HUES48 (cell line): Measurements from ENCODE around the gene HOXA5.

Source experiments
- H3K27ac ChIP-seq: one replicate; pipeline ENCODE4 v1.7.0; 2013; ENCODE audit warnings: low read depth, low read length, inconsistent platforms
- H3K27me3 ChIP-seq: 2 replicates; pipeline ENCODE4 v1.6.1; 2013; ENCODE audit warnings: mild to moderate bottlenecking, low read length; ENCODE audit not compliant: control insufficient read depth, insufficient read depth
- H3K36me3 ChIP-seq: 2 replicates; pipeline ENCODE4 v1.6.1; 2013; ENCODE audit warnings: low read length; ENCODE audit not compliant: control insufficient read depth, insufficient read depth
- H3K4me1 ChIP-seq: 2 replicates; pipeline ENCODE4 v1.6.1; 2013; ENCODE audit warnings: mild to moderate bottlenecking, low read length; ENCODE audit not compliant: control insufficient read depth, insufficient read depth
- H3K4me3 ChIP-seq: 2 replicates; pipeline ENCODE4 v1.5.1; 2013; ENCODE audit warnings: mild to moderate bottlenecking, low read depth, low read length
- H3K9ac ChIP-seq: 2 replicates; pipeline ENCODE4 v1.6.1; 2013; ENCODE audit warnings: mild to moderate bottlenecking, low read depth, low read length, moderate library complexity
- H3K9me3 ChIP-seq: 2 replicates; pipeline ENCODE4 v1.6.1; 2013; ENCODE audit warnings: low read length; ENCODE audit not compliant: control insufficient read depth, insufficient read depth

Gene HOXA5

GRCh38 chr7:27104341-27105058, 39.0 kb downstream of the HOXA5 start:
- Histone ChIP-seq H3K36me3 (no peaks in the 10 kb centered on the region), H3K9me3 (no peaks in the 10 kb centered on the region), H3K27ac (no peak overlapping the region), H3K9ac (no peak overlapping the region), H3K4me1 (peaks cover 26% of the 10 kb centered on the region), H3K4me3 (no peak overlapping the region), H3K27me3 (peaks cover 100% of the 10 kb centered on the region)

- Histone ChIP-seq H3K4me3 (no peak overlapping the region), H3K9me3 (no peaks in the 10 kb centered on the region), H3K4me1 (peaks cover 26% of the 10 kb centered on the region), H3K9ac (no peak overlapping the region), H3K27me3 (peaks cover 100% of the 10 kb centered on the region), H3K36me3 (no peaks in the 10 kb centered on the region), H3K27ac (no peak overlapping the region)
These were observed 39.8 kb downstream of the HOXA5 start for GRCh38 chr7:27103489-27104226.

- Histone ChIP-seq H3K9me3 (no peaks in the 10 kb centered on the region), H3K4me1 (peaks cover 28% of the 10 kb centered on the region), H3K27ac (no peak within 1 kb of the TSS), H3K4me3 (no peak within 1 kb of the TSS), H3K27me3 (peaks cover 100% of the 10 kb centered on the region), H3K36me3 (no peaks in the 10 kb centered on the region), H3K9ac (no peak within 1 kb of the TSS)
These were observed 40.7 kb downstream of the HOXA5 start, which contains the start of gene HOXA2 for GRCh38 chr7:27102581-27103442. Gene HOXA2 (minus strand): TSS chr7:27102683. CDS start chr7:27102500, 183 bp downstream.

- Histone ChIP-seq H3K27ac (no peak overlapping the region), H3K4me1 (peaks cover 32% of the 10 kb centered on the region), H3K27me3 (peaks cover 100% of the 10 kb centered on the region), H3K9ac (no peak overlapping the region), H3K4me3 (no peak overlapping the region), H3K36me3 (no peaks in the 10 kb centered on the region), H3K9me3 (no peaks in the 10 kb centered on the region)
These were observed 41.4 kb downstream of the HOXA5 start for GRCh38 chr7:27101957-27102580.

- Histone ChIP-seq H3K9me3 (no peaks in the 10 kb centered on the region), H3K9ac (no peak overlapping the region), H3K27ac (peak overlapping the region; percentile 32), H3K4me1 (peaks cover 33% of the 10 kb centered on the region), H3K27me3 (peaks cover 100% of the 10 kb centered on the region), H3K4me3 (0 out of 2 replicates have a peak overlapping the region, but pooled peaks have one; percentile 29), H3K36me3 (no peaks in the 10 kb centered on the region)
These were observed 42.1 kb downstream of the HOXA5 start for GRCh38 chr7:27101171-27101956.

- Histone ChIP-seq H3K27me3 (peaks cover 100% of the 10 kb centered on the region), H3K9ac (no peak overlapping the region), H3K27ac (peak overlapping the region; percentile 32)
These were observed 42.7 kb downstream of the HOXA5 start for GRCh38 chr7:27100694-27101170.

DNA sequence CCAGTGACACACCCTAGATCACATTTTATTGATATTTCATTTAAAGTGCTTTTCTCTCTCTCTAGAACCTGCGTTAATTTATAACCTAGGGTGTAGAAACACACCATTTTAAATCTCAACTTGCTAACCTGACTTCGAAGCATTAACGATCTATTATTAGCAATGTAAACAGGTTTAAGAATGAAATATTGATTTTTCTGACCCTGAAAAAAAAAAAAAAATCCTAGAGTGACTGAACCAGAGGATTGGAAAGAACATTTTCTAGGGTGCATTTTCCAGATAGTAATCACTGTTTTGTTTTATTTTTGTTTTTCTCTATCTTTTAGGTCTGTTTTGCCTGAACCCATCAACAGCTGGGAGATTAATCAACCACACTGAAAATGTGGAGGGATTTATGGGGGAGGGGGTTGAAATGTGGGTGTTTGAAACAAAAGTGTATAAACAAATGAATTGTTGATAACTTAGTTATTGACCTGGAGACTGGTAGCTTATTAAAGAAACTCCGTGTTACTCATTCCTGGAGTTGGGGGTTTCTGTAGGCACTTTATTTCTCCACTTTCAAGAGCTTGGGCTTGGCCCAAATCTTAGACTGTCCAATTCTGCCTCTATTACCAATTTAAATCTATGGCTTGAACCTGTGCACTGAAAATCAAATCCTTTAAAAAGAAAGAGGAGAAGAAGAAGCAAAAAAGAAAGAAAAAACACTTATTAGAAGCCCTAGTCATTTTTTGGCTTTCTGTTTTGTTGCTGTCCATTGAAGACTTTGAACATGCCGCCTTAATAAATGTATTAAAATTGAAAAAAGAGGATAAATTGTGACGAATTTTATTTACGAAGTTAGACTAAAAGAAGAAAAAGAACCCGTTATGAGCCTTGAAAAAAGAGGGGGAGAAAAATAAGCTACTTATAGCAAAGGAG, 43.8 kb downstream of the HOXA5 start:
- H3K27me3 ChIP-seq, result peaks cover 100% of the 10 kb centered on the region

More at GRCh38 chr7:27100694-27101170, 42.7 kb downstream of the HOXA5 start:
- Histone ChIP-seq H3K4me3 (0 out of 2 replicates have a peak overlapping the region, but pooled peaks have one; percentile 29), H3K9me3 (no peaks in the 10 kb centered on the region), H3K4me1 (peaks cover 29% of the 10 kb centered on the region), H3K36me3 (no peaks in the 10 kb centered on the region)

DNA sequence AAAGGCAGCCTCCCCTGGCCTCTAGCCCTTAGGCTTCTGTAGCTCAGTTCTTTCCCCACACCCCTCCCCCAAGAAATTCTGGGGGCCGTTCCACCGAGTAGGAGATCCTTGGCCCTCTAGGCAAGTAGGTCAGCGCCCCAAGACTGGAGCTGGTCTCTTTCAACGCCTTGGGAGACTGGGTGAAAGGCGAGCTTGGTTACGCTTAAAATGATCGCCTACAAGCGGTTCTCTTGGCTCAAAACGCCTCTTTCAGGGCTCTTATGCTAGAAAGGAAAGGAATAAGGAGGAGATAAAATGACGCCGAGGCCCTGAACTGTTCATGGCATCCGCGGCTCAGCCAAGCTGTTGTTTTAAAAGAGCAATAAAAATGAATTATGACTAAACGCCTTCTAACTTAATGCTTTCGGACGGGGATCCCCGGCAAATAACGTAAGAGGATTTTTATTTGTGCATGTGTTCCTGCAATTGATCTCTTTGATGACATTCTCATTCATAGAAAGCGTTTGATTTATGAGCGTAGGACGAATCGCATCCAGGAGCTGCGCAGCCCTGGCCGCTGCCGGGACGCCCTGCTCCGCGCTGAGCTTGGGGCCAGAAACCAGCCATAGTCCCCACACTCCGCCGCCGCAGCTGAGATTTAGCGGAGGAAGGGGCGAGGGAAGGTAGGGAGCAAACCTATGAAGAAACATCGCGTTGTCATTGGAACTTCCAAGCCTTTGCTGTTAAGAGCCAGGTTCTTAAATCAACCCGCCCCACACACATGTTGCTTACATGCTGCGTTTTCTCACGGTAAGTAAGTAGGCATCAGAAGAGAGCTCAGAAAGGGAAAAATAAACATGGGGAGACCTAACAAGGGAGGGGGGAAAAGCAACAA, 44.7 kb downstream of the HOXA5 start:
- Histone ChIP-seq H3K27me3 (peaks cover 100% of the 10 kb centered on the region), H3K9ac (no peak overlapping the region), H3K4me1 (peaks cover 34% of the 10 kb centered on the region), H3K4me3 (no peak overlapping the region), H3K36me3 (no peaks in the 10 kb centered on the region), H3K9me3 (no peaks in the 10 kb centered on the region), H3K27ac (no peak overlapping the region)

More for the DNA sequence above, 43.8 kb downstream of the HOXA5 start:
- Histone ChIP-seq H3K36me3 (no peaks in the 10 kb centered on the region), H3K4me3 (no peak overlapping the region), H3K27ac (no peak overlapping the region), H3K4me1 (peaks cover 29% of the 10 kb centered on the region), H3K9me3 (no peaks in the 10 kb centered on the region), H3K9ac (no peak overlapping the region)
